RWPE1 (cell line): ENCODE data around the gene PRKCH.

Experiments
- CTCF ChIA-PET: fragments of 350-600 bp; sonication (Branson Sonifier 250); formaldehyde crosslinking; extraction: SDS; loops from one replicate; lab custom pipeline; 2021; lab: Yijun Ruan, JAX
- POLR2A ChIA-PET: fragments of 400-600 bp; formaldehyde crosslinking; extraction: SDS; loops from one replicate; lab custom pipeline; 2020; ENCODE audit warnings: antibody characterized with exemption; ENCODE audit not compliant: low non-redundant PET; lab: Yijun Ruan, JAX
- DNase-seq: peaks from one replicate; pipeline ENCODE4 v3.0.0; 2012; ENCODE audit warnings: low spot score
- H3K27ac ChIP-seq: fragments of 450-650 bp; 2 replicates; pipeline ENCODE4 v1.5.1; 2017
- CTCF ChIP-seq: fragments of 450-650 bp; conservative IDR thresholded peaks from 2 replicates; pipeline ENCODE4 v1.5.1; 2017; ENCODE audit warnings: low read depth, mild to moderate bottlenecking

PRKCH gene

GRCh38 chr14:61281186-61281947 is 40.0 kb upstream of the PRKCH start, which contains the start of gene TMEM30B:
TSS of gene TMEM30B (minus strand) at chr14:61281338. CDS start at chr14:61281147, 191 bp downstream.
- no peak within 1 kb of the TSS for H3K27ac ChIP-seq
- DNase-seq = peak; percentile 94
- no peak for TF ChIP-seq CTCF
- POLR2A ChIA-PET = interaction anchor here (0.5 to 0.7 kb wide), 5 partner anchors 12 to 244 kb away, joined by 3 to 6 read pairs (median 4); no protein-coding TSS in a partner anchor
- CTCF ChIA-PET = interaction anchor here (0.5 to 0.7 kb wide), 5 partner anchors 10 to 189 kb away, joined by 3 to 5 read pairs (median 5); no protein-coding TSS in a partner anchor

GRCh38 chr14:61281948-61282275 is 39.5 kb upstream of the PRKCH start:
- TF ChIP-seq CTCF = no peak
- ChIA-PET CTCF (interaction anchor here (0.5 to 0.7 kb wide), 3 partner anchors 11 to 609 kb away, joined by 3 to 5 read pairs (median 3); no protein-coding TSS in a partner anchor), POLR2A (interaction anchor here (0.6 to 0.7 kb wide), 3 partner anchors 11 to 243 kb away, joined by 4 to 6 read pairs (median 4); no protein-coding TSS in a partner anchor)
- DNase-seq = no peak
- H3K27ac ChIP-seq = no peak overlapping the region

DNA sequence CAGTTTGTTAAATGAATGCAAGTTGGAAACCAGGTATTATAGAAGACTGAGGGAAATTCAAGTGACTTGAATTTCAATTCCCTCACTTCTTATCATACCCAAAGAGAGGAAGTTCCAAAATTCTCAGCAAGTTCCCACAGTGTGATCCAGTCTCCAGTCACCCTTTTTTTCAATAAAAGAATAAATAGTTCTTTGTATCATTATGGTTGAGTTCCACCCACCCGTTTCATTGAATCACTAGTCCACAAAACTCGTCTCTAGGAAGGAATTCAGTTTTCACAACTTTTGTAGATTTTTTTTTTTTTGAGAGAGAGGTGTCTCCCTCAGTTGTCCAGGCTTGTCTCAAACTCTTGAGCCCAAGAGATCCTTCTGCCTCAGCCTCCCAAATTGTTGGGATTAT is 38.6 kb upstream of the PRKCH start:
- TF ChIP-seq CTCF = no peak
- H3K27ac ChIP-seq = no peak overlapping the region
- ChIA-PET CTCF (no interaction called here), POLR2A (no interaction called here)
- no peak for DNase-seq

DNA sequence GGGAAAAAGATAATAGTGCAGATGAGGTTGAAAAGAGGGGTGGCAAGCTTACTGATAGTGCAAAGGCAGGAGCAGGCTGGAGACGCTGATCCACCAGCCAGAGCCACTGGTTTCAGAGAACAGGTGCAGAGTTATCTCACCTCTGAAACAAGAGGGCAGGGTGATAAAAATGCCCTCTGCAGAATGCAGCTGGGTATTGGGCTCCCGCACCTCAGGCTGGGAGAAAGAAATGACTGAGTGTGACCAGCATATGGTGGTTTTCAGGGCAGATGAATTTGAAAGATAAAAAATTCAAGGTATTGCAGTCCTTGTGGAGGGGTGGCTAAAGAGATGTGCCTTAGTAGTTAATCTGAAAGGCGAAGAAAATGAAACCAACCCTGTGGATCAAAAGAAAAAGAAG is 37.4 kb upstream of the PRKCH start:
- ChIA-PET POLR2A (no interaction called here), CTCF (no interaction called here)
- TF ChIP-seq CTCF = no peak
- no peak overlapping the region for H3K27ac ChIP-seq
- DNase-seq = no peak

DNA sequence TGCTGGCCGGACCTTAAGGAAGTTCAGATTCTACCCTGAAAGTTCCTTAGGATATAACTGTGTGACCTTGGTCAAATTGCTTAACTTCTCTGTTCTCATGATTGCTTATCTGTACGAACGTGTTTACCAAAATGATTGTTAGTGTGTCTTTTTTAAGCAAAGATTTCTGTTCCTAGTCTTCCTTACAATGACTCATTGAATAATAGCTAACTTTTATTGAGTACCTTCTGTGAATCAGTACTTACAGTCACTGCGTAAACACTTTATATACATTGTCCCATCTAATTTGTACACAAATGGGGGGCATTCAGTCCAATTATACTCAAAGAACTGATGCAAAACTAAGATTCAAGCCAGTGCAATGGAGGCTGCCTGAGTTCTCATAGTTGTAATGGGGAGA is 36.0 kb upstream of the PRKCH start:
- no peak for TF ChIP-seq CTCF
- POLR2A ChIA-PET = no interaction called here
- CTCF ChIA-PET = interaction anchor here (0.5 to 0.8 kb wide), 8 partner anchors 129 to 717 kb away, joined by 3 to 4 read pairs (median 3); no protein-coding TSS in a partner anchor
- DNase-seq = no peak
- no peak overlapping the region for H3K27ac ChIP-seq

DNA sequence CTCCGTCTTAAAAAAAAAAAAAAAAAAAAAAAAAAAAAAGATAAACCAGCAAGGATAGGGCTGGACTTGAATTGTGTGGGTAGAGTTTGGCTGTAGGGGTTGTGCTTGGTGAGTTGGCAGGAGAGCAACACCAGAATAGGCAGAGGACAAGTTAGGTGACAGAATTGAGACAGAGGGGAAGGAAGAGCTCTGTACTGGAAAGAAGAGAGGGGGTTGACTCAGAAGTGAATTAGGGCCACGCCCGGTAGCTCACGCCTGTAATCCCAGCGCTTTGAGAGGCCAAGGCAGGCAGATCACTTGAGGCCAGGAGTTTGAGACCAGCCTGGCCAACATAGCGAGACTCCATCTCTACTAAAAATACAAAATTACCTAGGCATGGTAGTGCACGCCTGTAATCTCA is 34.2 kb upstream of the PRKCH start:
- H3K27ac ChIP-seq = no peak overlapping the region
- TF ChIP-seq CTCF = no peak
- ChIA-PET POLR2A (no interaction called here), CTCF (interaction anchor here (0.7 kb wide), 1 partner anchor 656 kb away, joined by 6 read pairs; no protein-coding TSS in a partner anchor)
- no peak for DNase-seq
